Thyroid gland (tissue), 4 donors: ENCODE data around the gene METRNL. TPM values are rescaled to one million over a fixed set of nuclear protein-coding genes. Genes with fewer than 3 reads are reported as not detected.

Source experiments
- DNase-seq, 2 donors: peaks; one replicate each; pipeline ENCODE4 v3.0.0-alpha.2; 2019
- H3K27ac ChIP-seq, 3 donors: fragments of 200-600 bp; sonication (generic); 1 replicate in 2 of 3; 2 replicates in 1 of 3; pipeline ENCODE4 v1.5.1; 2016 to 2019; ENCODE audit warnings: mild to moderate bottlenecking in 1 of 3, moderate library complexity in 1 of 3
- H3K27me3 ChIP-seq: fragments of 200-600 bp; sonication (generic); one replicate; pipeline ENCODE4 v1.5.1; 2019
- H3K36me3 ChIP-seq, 2 donors: fragments of 200-600 bp; sonication (generic); one replicate each; pipeline ENCODE4 v1.5.1; 2016 to 2019
- H3K4me1 ChIP-seq, 2 donors: fragments of 200-600 bp; sonication (generic); one replicate each; pipeline ENCODE4 v1.5.1; 2017 to 2019
- H3K4me3 ChIP-seq, 3 donors: fragments of 200-600 bp; sonication (generic); replicated peaks in 1 of 3; 1 replicate in 2 of 3; 2 replicates in 1 of 3; pipeline ENCODE4 v1.5.1; 2016; ENCODE audit warnings: mild to moderate bottlenecking in 1 of 3
- H3K9me3 ChIP-seq: fragments of 200-600 bp; sonication (generic); one replicate; pipeline ENCODE4 v1.5.1; 2017
- CTCF ChIP-seq, 6 experiments: fragments of 200-600 bp in 3 of 6; fragments of 450-650 bp in 3 of 6; sonication (generic) in 3 of 6; IDR thresholded peaks; one replicate each; pipeline ENCODE4 v1.5.1; 2016 to 2019; ENCODE audit warnings: antibody characterized with exemption in 6 of 6, mild to moderate bottlenecking in 2 of 6, inconsistent platforms in 1 of 6, moderate library complexity in 1 of 6
- POLR2A ChIP-seq, 2 donors: fragments of 450-650 bp; IDR thresholded peaks; one replicate each; pipeline ENCODE4 v1.6.1; 2017; ENCODE audit warnings: antibody characterized with exemption in 2 of 2, mild to moderate bottlenecking in 2 of 2, moderate library complexity in 1 of 2
- WGBS, 2 donors: methylation state at CpG; one replicate each; pipeline ENCODE4 v1.1.5; 2017; 5-methylcytosine and 5-hydroxymethylcytosine counted together
- intact Hi-C: fragments of 100-400 bp; cut with DNase I; formaldehyde crosslinking; loops from one replicate; pipeline ENCODE4 v1.15.1; 2023
- total RNA-seq, 4 donors: library from RNA; depleted of rRNA; stranded (reverse); fragments of >200 nt; gene quantifications; one replicate each; pipeline ENCODE4 v1.2.3, GENCODE V29; 2016

Gene METRNL
- total RNA-seq, 4 donors from 2014 or later: 57.5 to 89.7 (median 73.3) TPM

DNA sequence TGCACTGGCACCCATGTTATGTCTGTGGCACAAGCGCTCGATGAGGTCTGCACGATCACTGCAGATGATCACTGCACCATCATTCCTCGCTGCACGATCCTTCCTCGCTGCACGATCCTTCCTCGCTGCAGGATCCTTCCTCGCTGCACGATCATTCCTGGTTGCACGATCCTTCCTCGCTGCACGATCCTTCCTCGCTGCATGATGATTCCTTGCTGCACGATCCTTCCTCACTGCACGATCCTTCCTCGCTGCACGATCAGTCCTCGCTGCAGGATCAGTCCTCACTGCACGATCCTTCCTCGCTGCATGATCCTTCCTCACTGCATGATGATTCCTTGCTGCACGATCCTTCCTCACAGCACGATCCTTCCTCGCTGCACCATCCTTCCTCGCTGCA lies 29.3 kb downstream of the METRNL start:
- Histone ChIP-seq H3K27me3 (no peaks in the 10 kb centered on the region), H3K4me1 (peaks cover 12 to 42% of the 10 kb centered on the region in 2 donors), H3K4me3 (no peak overlapping the region), H3K9me3 (no peaks in the 10 kb centered on the region), H3K27ac (no peak overlapping the region), H3K36me3 (no peaks in the 10 kb centered on the region)
- intact Hi-C loops: no loop called here
- WGBS, 2 donors: 93 to 94% methylated on average over 25 of the region's 25 CpGs
- TF ChIP-seq POLR2A (IDR thresholded peaks at IDR 0.05): no peak
- no peak for TF ChIP-seq CTCF (IDR thresholded peaks at IDR 0.05)
- no peak for DNase-seq

- H3K36me3 ChIP-seq: no peaks in the 10 kb centered on the region
- H3K9me3 ChIP-seq: no peaks in the 10 kb centered on the region
- H3K4me3 ChIP-seq: no peak overlapping the region
- H3K27me3 ChIP-seq: no peaks in the 10 kb centered on the region
- H3K4me1 ChIP-seq: peaks cover 12 to 35% of the 10 kb centered on the region in 2 donors
- peak overlapping the region in 1 of 3 donors; percentile 90 for H3K27ac ChIP-seq
- no peak for TF ChIP-seq POLR2A (IDR thresholded peaks at IDR 0.05)
- no peak for TF ChIP-seq CTCF (IDR thresholded peaks at IDR 0.05)
- no peak for DNase-seq
- intact Hi-C loops: no loop called here
- 60 to 67% methylated on average over 1 of the region's 11 CpGs for WGBS, 2 donors
Measured at GRCh38 chr17:83109386-83109785, 30.0 kb downstream of the METRNL start.

- H3K9me3 ChIP-seq: no peaks in the 10 kb centered on the region
- peak; percentile 99 for DNase-seq
- H3K27ac ChIP-seq: peak overlapping the region; percentile 52 to 90 (median 76)
- H3K36me3 ChIP-seq: no peaks in the 10 kb centered on the region
- H3K4me1 ChIP-seq: peaks cover 12 to 33% of the 10 kb centered on the region in 2 donors
- intact Hi-C loops: no loop called here
- TF ChIP-seq POLR2A (IDR thresholded peaks at IDR 0.05) (peak in 1 of 2 donors; percentile 11), CTCF (IDR thresholded peaks at IDR 0.05) (no peak)
- peak overlapping the region in 1 of 3 donors; percentile 26 for H3K4me3 ChIP-seq
- WGBS, 2 donors: 20 to 31% methylated on average over 22 to 37 of the region's 37 CpGs
- no peaks in the 10 kb centered on the region for H3K27me3 ChIP-seq
Measured at GRCh38 chr17:83109793-83110645, 30.6 kb downstream of the METRNL start.

- H3K9me3 ChIP-seq: no peaks in the 10 kb centered on the region
- no peaks in the 10 kb centered on the region for H3K27me3 ChIP-seq
- WGBS, 2 donors: 58 to 60% methylated on average over 16 of the region's 16 CpGs
- peak overlapping the region in 2 of 3 donors; percentile 76 to 90 for H3K27ac ChIP-seq
- intact Hi-C loops: no loop called here
- H3K4me1 ChIP-seq: peaks cover 12 to 33% of the 10 kb centered on the region in 2 donors
- DNase-seq: no peak
- peak overlapping the region in 1 of 3 donors; percentile 26 for H3K4me3 ChIP-seq
- H3K36me3 ChIP-seq: no peaks in the 10 kb centered on the region
- no peak for TF ChIP-seq POLR2A (IDR thresholded peaks at IDR 0.05)
- TF ChIP-seq CTCF (IDR thresholded peaks at IDR 0.05): no peak
Measured at GRCh38 chr17:83110735-83111134, 31.3 kb downstream of the METRNL start.
